Measurements from ENCODE around the gene PTPRM. TPM values are rescaled to one million over a fixed set of nuclear protein-coding genes. Genes with fewer than 3 reads are reported as not detected.
A peak's percentile ranks its signal among the peaks of the same experiment; 100 is the strongest.

The PTPRM gene
- polyA plus RNA-seq, 1 of the 3 experiments (the other 2 are of a cell fraction), result 16.0 TPM

GRCh38 chr18:8001711-8002301, 434.7 kb downstream of the PTPRM start:
- Histone ChIP-seq H3F3A (replicated peaks; ENCODE audit: insufficient read depth) (no peaks in the 10 kb centered on the region), H3K79me2 (ENCODE audit: insufficient read depth) (no peaks in the 10 kb centered on the region), H3K27me3 (ENCODE audit: insufficient read depth) (no peaks in the 10 kb centered on the region), H3K9ac (no peak overlapping the region), H3K9me3 (no peaks in the 10 kb centered on the region), H3K27ac (ENCODE audit: low read depth in 2 of 2, low read length in 1 of 2) (peak overlapping the region in 1 of 2 experiments; percentile 72; a peak in 2 of 4 replicates), H3K4me2 (no peak overlapping the region), H3K36me3 (replicated peaks in 1 of 2; ENCODE audit: control insufficient read depth in 1 of 2, insufficient read depth in 2 of 2, low read length in 1 of 2) (no peaks in the 10 kb centered on the region), H4K20me1 (ENCODE audit: insufficient read depth) (no peaks in the 10 kb centered on the region), H3K4me1 (ENCODE audit: control insufficient read depth in 1 of 2, insufficient read depth in 2 of 2, low read depth in 1 of 2, low read length in 1 of 2) (peaks cover 0 to 13% of the 10 kb centered on the region in 2 experiments; a peak in 1 of 4 replicates), H2AFZ (ENCODE audit: low read depth) (no peak overlapping the region), H3K9me2 (no peaks in the 10 kb centered on the region), H3K4me3 (ENCODE audit: low read depth in 2 of 2, low read length in 1 of 2) (no peak overlapping the region)
- DNase-seq, result no peak
- TF ChIP-seq RXRA (IDR thresholded peaks at IDR 0.05; ENCODE audit: borderline replicate concordance, low read depth) (no peak), RCOR1 (IDR thresholded peaks at IDR 0.05; ENCODE audit: low read length) (no peak), RAD21 (IDR thresholded peaks at IDR 0.05; ENCODE audit: low read length) (no peak), RFX5 (IDR thresholded peaks at IDR 0.05; ENCODE audit: low read length) (no peak), YY1 (IDR thresholded peaks at IDR 0.05; ENCODE audit: low read depth) (no peak), FOXM1 (IDR thresholded peaks at IDR 0.05; ENCODE audit: low read depth) (no peak), CTCF (IDR thresholded peaks at IDR 0.05) (no peak), FOSL2 (IDR thresholded peaks at IDR 0.05; ENCODE audit: borderline replicate concordance, low read depth) (no peak), MEF2A (IDR thresholded peaks at IDR 0.05; ENCODE audit: borderline replicate concordance, low read depth) (no peak), ELF1 (IDR thresholded peaks at IDR 0.05) (no peak), SIN3A (IDR thresholded peaks at IDR 0.05; ENCODE audit: borderline replicate concordance, low read depth, low read length) (no peak), GATA2 (CRISPR knock-in tag; IDR thresholded peaks at IDR 0.05) (no peak), TCF12 (IDR thresholded peaks at IDR 0.05) (no peak), SMC3 (IDR thresholded peaks at IDR 0.05; ENCODE audit: low read depth, low read length) (no peak)
- WGBS (ENCODE audit: low lambda C conversion rate), result 47% methylated on average over 3 of the region's 3 CpGs
- CTCF ChIA-PET, result interaction anchor here (0.7 kb wide), 1 partner anchor 434 kb away, joined by 3 read pairs; no protein-coding TSS in a partner anchor
- POLR2A ChIA-PET, result no interaction called here

- Histone ChIP-seq H3F3A (replicated peaks; ENCODE audit: insufficient read depth) (no peaks in the 10 kb centered on the region), H3K4me1 (ENCODE audit: control insufficient read depth in 1 of 2, insufficient read depth in 2 of 2, low read depth in 1 of 2, low read length in 1 of 2) (peaks cover 0 to 15% of the 10 kb centered on the region in 2 experiments; a peak in 1 of 4 replicates), H3K9me2 (no peaks in the 10 kb centered on the region), H3K27me3 (ENCODE audit: insufficient read depth) (no peaks in the 10 kb centered on the region), H3K4me2 (no peak overlapping the region), H4K20me1 (ENCODE audit: insufficient read depth) (no peaks in the 10 kb centered on the region), H3K27ac (ENCODE audit: low read depth in 2 of 2, low read length in 1 of 2) (no peak overlapping the region), H3K9ac (no peak overlapping the region), H2AFZ (ENCODE audit: low read depth) (no peak overlapping the region), H3K9me3 (no peaks in the 10 kb centered on the region), H3K4me3 (ENCODE audit: low read depth in 2 of 2, low read length in 1 of 2) (no peak overlapping the region), H3K36me3 (replicated peaks in 1 of 2; ENCODE audit: control insufficient read depth in 1 of 2, insufficient read depth in 2 of 2, low read length in 1 of 2) (no peaks in the 10 kb centered on the region), H3K79me2 (ENCODE audit: insufficient read depth) (no peaks in the 10 kb centered on the region)
- CTCF ChIA-PET, result no interaction called here
- POLR2A ChIA-PET, result no interaction called here
- no peak for DNase-seq
- 56% methylated on average over 6 of the region's 6 CpGs for WGBS (ENCODE audit: low lambda C conversion rate)
- TF ChIP-seq FOXJ3 (CRISPR knock-in tag; IDR thresholded peaks at IDR 0.05) (no peak), YY1 (IDR thresholded peaks at IDR 0.05; ENCODE audit: low read depth) (no peak), SIN3A (IDR thresholded peaks at IDR 0.05; ENCODE audit: borderline replicate concordance, low read depth, low read length) (no peak), SMC3 (IDR thresholded peaks at IDR 0.05; ENCODE audit: low read depth, low read length) (no peak), RFX5 (IDR thresholded peaks at IDR 0.05; ENCODE audit: low read length) (no peak), NRF1 (IDR thresholded peaks at IDR 0.05; ENCODE audit: low read depth, low read length) (no peak), IRF3 (IDR thresholded peaks at IDR 0.05; ENCODE audit: low read depth, low read length) (no peak), MXI1 (IDR thresholded peaks at IDR 0.05; ENCODE audit: low read depth, low read length) (no peak), JUND (IDR thresholded peaks at IDR 0.05) (no peak), POLR2AphosphoS5 (IDR thresholded peaks at IDR 0.05; ENCODE audit: low read depth, low read length) (no peak), CTCF (IDR thresholded peaks at IDR 0.05) (no peak), USF2 (IDR thresholded peaks at IDR 0.05; ENCODE audit: borderline replicate concordance, low read depth, low read length) (no peak), NFIC (IDR thresholded peaks at IDR 0.05; ENCODE audit: borderline replicate concordance) (no peak)
These were observed 437.0 kb downstream of the PTPRM start for GRCh38 chr18:8003878-8004675.
